ENCODE measurements around the gene PAX6. TPM values are rescaled to one million over a fixed set of nuclear protein-coding genes. Genes with fewer than 3 reads are reported as not detected.

The PAX6 gene
- total and polyA plus RNA-seq, 9 of the 15 experiments (the other 6 are each of a cell fraction or from before 2014, with no cell fraction given): 1.5 to 10.9 (median 5.3) TPM

- TF ChIP-seq OTX1 (CRISPR knock-in tag; IDR thresholded peaks at IDR 0.05) (no peak), NFE2L1 (tag; IDR thresholded peaks at IDR 0.05; ENCODE audit: borderline replicate concordance, low read depth) (no peak), HOXB6 (CRISPR knock-in tag; IDR thresholded peaks at IDR 0.05; ENCODE audit: borderline replicate concordance) (no peak), ESRRA (IDR thresholded peaks at IDR 0.05; ENCODE audit: borderline replicate concordance, low read depth) (no peak), MAFF (IDR thresholded peaks at IDR 0.05; ENCODE audit: low read length) (no peak), ZNF274 (IDR thresholded peaks at IDR 0.05; ENCODE audit: borderline replicate concordance, low read depth, low read length) (no peak)
These were observed 31.0 kb downstream of the PAX6 start (continued) for GRCh38 chr11:31780078-31780477.

- Histone ChIP-seq H3K4me1 (replicated peaks in 1 of 2; ENCODE audit: control insufficient read depth in 2 of 2, insufficient read depth in 2 of 2, low read length in 2 of 2) (no peaks in the 10 kb centered on the region), H2AFZ (ENCODE audit: low read depth, low read length) (no peak overlapping the region), H3K4me2 (ENCODE audit: insufficient read depth, low read length) (no peak overlapping the region), H3K27ac (ENCODE audit: extremely low read depth, low read depth, low read length) (no peak overlapping the region), H3K9ac (ENCODE audit: insufficient read depth in 1 of 2, low read depth in 2 of 2, low read length in 2 of 2) (no peak overlapping the region), H3K79me2 (ENCODE audit: control insufficient read depth, insufficient read depth, low read length) (no peaks in the 10 kb centered on the region), H3K36me3 (ENCODE audit: control insufficient read depth, insufficient read depth, low read length) (no peaks in the 10 kb centered on the region), H4K20me1 (replicated peaks; ENCODE audit: control insufficient read depth, insufficient read depth, low read length) (no peaks in the 10 kb centered on the region), H3K4me3 (no peak overlapping the region), H3K9me3 (replicated peaks; ENCODE audit: control insufficient read depth, insufficient read depth, low read depth, low read length) (no peaks in the 10 kb centered on the region; the same call in 1 of the 2 replicates), H3K27me3 (ENCODE audit: control insufficient read depth in 2 of 2, insufficient read depth in 2 of 2, low read length in 2 of 2) (no peaks in the 10 kb centered on the region), H3K9me1 (ENCODE audit: control insufficient read depth, insufficient read depth, low read length) (no peaks in the 10 kb centered on the region)
- CTCF ChIA-PET (ENCODE audit: low intra/inter-chr PET ratio): no interaction called here
- POLR2A ChIA-PET: interaction anchor here (0.7 kb wide), 1 partner anchor 38 kb away, joined by 3 read pairs; no protein-coding TSS in a partner anchor
- WGBS (ENCODE audit: insufficient coverage, low coverage, missing lambda C conversion rate): 57% methylated on average over 6 of the region's 6 CpGs
- FAIRE-seq (no peak), DNase-seq (ENCODE audit: extremely low read depth in 1 of 4, low spot score in 3 of 4) (no peak), ATAC-seq (no peak)
- no TSS peak for BruUV-seq (replicated peaks)
- TF ChIP-seq NFATC3 (IDR thresholded peaks at IDR 0.05): no peak
- no peak for TF ChIP-seq IRF9 (tag; IDR thresholded peaks at IDR 0.05)
- no peak for TF ChIP-seq ZSCAN32 (CRISPR knock-in tag; IDR thresholded peaks at IDR 0.05)
- no peak for TF ChIP-seq HOXB6 (CRISPR knock-in tag; IDR thresholded peaks at IDR 0.05; ENCODE audit: borderline replicate concordance)
- TF ChIP-seq XRCC3 (IDR thresholded peaks at IDR 0.05): no peak
- TF ChIP-seq SMARCE1 (IDR thresholded peaks at IDR 0.05): no peak
- TF ChIP-seq NR2C1 (IDR thresholded peaks at IDR 0.05): no peak
- TF ChIP-seq NR2C1 (tag; IDR thresholded peaks at IDR 0.05): no peak
- TF ChIP-seq ZFP36 (IDR thresholded peaks at IDR 0.05; ENCODE audit: low read depth, low read length, partially characterized antibody): no peak
- no peak for TF ChIP-seq EZH2 (IDR thresholded peaks at IDR 0.05; ENCODE audit: borderline replicate concordance, low read depth, low read length)
- no peak for TF ChIP-seq ZNF764 (CRISPR knock-in tag; IDR thresholded peaks at IDR 0.05; ENCODE audit: low read depth)
- intact Hi-C loops (cut with micrococcal nuclease): no loop called here
- in situ Hi-C loops (cut with MboI): no loop called here
These were observed 31.7 kb downstream of the PAX6 start for GRCh38 chr11:31779374-31779791.

Data from K562 (cell line).